ENCODE measurements around the gene CUL4A.
"Not testable (repeated sequence)": the region's sequence is repeated elsewhere in the genome, so short reads cannot be mapped to it uniquely, and the experiment has no call there.

The CUL4A gene

DNA sequence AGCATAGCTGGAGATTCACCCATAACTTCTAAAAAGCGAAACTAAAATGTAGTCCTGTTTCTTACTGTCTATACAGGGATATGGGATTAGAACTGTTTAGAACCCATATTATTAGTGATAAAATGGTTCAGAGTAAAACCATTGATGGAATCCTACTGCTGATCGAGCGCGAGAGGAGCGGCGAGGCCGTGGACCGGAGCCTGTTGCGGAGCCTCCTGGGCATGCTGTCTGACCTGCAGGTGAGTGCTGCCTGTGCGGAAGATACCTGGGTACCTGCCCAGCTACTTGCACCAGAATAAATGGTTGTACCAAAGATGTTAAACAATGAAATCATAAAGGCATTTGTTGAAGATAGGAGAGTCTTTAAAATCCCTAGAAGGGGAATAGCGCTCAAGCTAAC lies 23.7 kb downstream of the CUL4A start:
- in situ Hi-C loops (cut with MboI; ENCODE audit: low sequenced_read_pairs), result no loop called here

- in situ Hi-C loops (cut with MboI; ENCODE audit: low sequenced_read_pairs), result no loop called here
These were observed 29.1 kb downstream of the CUL4A start for GRCh38 chr13:113238536-113238935.

DNA sequence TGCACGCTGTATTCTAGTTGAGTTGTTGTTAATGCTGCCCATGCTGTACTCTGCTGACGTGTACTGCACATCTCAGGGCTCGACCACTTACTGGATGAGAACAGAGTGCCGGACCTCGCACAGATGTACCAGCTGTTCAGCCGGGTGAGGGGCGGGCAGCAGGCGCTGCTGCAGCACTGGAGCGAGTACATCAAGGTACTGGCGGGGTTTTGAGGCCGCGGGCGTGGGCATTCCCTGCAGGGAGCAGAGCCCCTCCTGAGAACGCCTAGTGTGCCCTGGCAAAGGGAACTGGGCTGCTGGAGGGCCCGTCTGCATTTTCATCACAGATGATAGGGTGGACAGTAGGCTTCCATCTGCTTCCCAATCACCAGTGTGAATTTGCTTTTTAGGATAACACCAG lies 29.9 kb downstream of the CUL4A start:
- in situ Hi-C loops (cut with MboI; ENCODE audit: low sequenced_read_pairs), result no loop called here

GRCh38 chr13:113239986-113240385 lies 30.6 kb downstream of the CUL4A start:
- in situ Hi-C loops (cut with MboI; ENCODE audit: low sequenced_read_pairs), result no loop called here

DNA sequence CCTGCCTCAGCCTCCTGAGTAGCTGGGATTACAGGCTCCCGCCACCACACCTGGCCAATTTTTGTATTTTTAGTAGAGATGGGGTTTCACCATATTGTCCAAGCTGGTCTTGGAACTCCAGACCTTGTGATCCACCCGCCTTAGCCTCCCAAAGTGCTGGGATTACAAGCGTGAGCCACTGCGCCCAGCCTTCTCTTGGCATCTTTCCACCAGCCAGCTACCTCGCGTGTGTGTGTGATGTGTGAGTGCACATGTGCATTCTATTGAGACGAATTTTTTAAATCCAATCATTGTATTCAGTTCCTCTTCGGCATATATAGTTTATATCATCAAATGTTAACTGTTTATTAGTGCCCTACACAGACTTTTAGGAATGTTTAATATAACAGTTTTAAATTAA lies 32.2 kb downstream of the CUL4A start:
- in situ Hi-C loops (cut with MboI; ENCODE audit: low sequenced_read_pairs), result not testable (repeated sequence)

GRCh38 chr13:113243847-113244246 lies 34.4 kb downstream of the CUL4A start:
- in situ Hi-C loops (cut with MboI; ENCODE audit: low sequenced_read_pairs), result no loop called here

DNA sequence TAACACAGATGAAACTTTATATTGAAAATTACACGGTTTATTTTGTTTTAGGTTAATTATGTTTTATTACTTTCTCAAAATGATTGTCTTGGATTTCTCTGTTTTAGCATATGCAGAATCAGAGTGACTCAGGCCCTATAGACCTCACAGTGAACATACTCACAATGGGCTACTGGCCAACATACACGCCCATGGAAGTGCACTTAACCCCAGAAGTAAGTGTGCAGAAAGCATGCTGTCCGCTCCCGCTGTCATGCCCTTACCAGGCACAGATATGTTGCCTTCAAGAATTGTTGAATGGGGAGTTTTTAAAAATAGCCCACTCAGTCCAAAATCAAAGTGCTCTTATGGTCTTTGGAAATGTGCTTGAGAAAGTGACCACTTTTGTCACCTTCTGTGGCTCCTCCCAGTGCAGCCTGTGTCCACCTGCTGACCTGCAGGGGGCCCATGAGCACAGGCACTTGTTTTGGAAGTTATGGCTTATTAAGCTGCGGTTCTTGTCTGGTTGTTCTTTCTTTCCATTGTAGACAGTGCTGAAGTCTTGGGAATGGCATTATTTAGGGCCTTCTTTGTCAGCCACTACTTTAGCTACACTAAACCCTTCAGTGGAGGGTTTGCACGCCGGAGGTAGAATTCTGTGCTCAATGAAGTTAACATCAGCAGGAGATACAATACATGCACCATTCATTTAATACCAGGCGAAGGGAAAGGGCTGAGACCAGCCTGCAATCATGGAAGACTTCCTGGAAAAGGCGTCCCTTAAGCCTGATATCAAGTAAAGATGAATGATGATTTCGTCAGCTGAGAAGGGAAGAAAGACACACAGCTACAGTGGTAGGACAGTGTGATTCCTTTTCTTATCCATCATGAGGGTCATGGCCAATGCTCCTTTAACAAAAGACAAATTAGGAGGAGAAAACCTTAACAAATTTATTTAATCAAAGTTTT lies 36.7 kb downstream of the CUL4A start:
- in situ Hi-C loops (cut with MboI; ENCODE audit: low sequenced_read_pairs), result no loop called here

DNA sequence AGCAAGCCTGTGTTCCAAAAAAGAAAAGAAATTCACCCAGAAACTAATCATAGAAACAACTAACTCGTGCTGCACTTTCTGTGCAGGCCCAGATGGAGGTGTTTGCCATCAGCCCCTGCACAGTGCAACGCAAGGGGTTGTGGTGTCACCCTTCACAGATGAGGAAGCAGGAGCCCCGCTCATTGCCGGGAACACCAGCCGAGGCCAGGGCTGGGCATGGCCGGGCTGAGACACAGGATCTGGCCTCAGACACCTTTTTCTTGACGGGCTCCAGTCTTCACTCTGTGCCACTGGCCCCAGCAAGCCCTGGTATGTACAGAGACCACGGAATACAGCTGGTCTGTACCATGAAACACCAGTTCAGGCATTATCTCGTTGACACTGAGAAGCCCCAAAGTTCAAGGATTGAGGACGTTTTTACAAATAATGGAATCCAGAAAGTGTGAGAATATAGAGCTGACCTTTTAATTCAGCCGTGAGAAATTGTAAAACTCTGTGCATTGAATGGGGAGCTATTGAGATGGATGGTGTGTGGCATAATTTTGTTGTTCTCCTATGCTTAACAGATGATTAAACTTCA lies 43.2 kb downstream of the CUL4A start:
- in situ Hi-C loops (cut with MboI; ENCODE audit: low sequenced_read_pairs), result no loop called here

DNA sequence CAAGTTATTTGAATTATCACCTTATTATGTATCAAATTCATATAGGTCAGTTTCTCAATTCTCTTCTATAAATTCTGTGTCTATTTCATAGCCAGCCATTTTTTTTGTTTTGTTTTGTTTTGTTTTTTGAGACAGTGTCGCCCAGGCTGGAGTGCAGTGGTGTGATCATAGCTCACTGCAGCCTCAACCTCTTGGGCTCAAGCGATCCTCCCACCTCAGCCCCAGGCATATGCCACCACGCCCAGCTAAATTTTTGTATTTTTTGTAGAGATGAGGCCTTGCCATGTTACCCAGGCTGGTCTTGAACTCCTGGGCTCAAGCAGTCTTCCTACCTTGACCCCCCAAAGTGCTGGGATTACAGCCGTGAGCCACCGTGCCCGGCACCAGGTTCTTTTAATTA lies 48.5 kb downstream of the CUL4A start:
- in situ Hi-C loops (cut with MboI; ENCODE audit: low sequenced_read_pairs), result not testable (repeated sequence)

- in situ Hi-C loops (cut with MboI; ENCODE audit: low sequenced_read_pairs), result no loop called here
These were observed 49.1 kb downstream of the CUL4A start for GRCh38 chr13:113258321-113259054.

- in situ Hi-C loops (cut with MboI; ENCODE audit: low sequenced_read_pairs), result no loop called here
These were observed 51.6 kb downstream of the CUL4A start for GRCh38 chr13:113260996-113261395.

GRCh38 chr13:113263016-113263415 lies 53.6 kb downstream of the CUL4A start:
- in situ Hi-C loops (cut with MboI; ENCODE audit: low sequenced_read_pairs), result not testable (repeated sequence)

- in situ Hi-C loops (cut with MboI; ENCODE audit: low sequenced_read_pairs), result no loop called here
These were observed 58.4 kb downstream of the CUL4A start for GRCh38 chr13:113267642-113268405.

DNA sequence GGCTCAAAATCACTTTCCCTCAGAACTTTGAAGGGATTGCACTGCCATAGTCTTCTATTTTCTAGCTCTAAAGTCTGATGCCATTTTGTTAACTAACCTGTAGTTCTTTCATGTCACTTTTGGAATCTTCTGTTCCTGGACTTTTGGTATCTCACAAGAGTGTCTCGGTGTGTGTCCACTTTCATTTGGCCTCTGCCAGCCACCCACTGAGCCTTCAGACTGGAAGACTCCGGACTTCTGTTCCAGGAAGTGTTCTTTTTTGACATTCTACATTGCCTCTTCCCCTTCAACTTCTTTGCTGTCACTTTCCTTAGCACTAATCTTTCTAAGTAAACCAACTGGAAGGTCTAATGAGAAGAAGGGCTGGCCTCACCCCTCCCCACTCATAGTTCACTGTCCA lies 62.6 kb downstream of the CUL4A start:
- in situ Hi-C loops (cut with MboI; ENCODE audit: low sequenced_read_pairs), result no loop called here

DNA sequence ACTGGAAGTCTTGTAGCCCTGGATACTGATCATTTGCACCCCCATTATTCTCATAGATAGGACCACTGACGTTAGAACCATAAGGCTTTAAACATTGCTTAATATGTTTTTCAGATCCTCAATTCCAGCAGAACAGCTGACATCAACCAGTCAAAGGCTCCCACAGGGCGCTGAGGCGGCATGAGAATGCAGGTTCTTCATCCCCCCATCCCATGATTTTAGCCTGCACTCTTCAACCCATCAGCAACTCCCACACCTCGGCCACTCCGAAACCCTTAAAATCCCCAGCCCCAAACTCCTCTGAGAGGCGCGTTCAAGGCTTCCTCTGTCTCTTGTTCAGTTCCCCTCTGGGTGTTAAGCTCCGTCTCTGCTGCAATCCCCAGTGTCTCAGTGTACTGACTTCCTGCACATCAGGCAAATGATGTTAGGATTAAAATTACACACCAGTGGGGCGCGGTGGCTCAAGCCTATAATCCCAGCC lies 63.3 kb downstream of the CUL4A start:
- in situ Hi-C loops (cut with MboI; ENCODE audit: low sequenced_read_pairs), result no loop called here

DNA sequence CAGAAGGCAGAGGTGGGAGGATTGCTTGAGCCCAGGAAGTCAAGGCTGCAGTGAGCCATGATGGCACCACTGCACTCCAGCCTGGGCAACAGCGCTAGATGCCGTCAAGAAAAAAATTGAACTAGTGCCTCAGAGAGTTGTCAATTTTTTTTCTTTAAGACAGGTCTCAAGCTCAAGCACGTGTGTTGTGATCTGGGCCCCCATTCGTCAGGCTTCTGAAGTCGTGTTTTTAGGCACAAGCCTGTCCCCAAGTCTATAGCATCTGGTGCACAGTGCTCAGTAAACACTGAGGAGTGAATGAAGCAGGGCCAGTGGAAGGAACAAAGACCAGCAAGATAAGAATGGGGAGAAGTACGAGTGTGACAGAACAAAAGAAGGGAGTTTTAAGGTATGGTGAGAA lies 63.9 kb downstream of the CUL4A start:
- in situ Hi-C loops (cut with MboI; ENCODE audit: low sequenced_read_pairs), result no loop called here

- in situ Hi-C loops (cut with MboI; ENCODE audit: low sequenced_read_pairs), result no loop called here
These were observed 64.6 kb downstream of the CUL4A start for GRCh38 chr13:113273851-113274590.

- in situ Hi-C loops (cut with MboI; ENCODE audit: low sequenced_read_pairs), result no loop called here
These were observed 65.3 kb downstream of the CUL4A start for GRCh38 chr13:113274721-113275120.

DNA sequence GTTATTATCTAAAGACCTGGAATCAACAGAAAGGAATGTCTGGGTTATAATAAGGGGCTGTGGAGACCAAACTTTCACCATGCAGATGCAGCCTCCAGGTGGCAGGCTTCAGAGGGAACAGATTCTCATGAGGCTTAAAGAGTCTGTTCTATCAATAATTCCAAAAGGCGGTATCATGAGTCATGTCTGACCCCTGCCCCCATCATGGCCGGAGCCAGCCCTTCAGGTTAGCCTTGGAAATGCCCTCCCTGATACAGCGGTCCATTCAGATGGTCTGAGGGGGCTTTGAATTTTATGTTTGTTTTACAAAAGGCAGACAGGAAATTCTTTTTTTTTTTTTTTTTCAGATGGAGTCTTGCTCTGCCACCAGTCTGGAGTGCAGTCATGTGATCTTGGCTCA lies 66.0 kb downstream of the CUL4A start:
- in situ Hi-C loops (cut with MboI; ENCODE audit: low sequenced_read_pairs), result no loop called here

- in situ Hi-C loops (cut with MboI; ENCODE audit: low sequenced_read_pairs), result no loop called here
These were observed 70.7 kb downstream of the CUL4A start for GRCh38 chr13:113280126-113280525.
